H1 (cell line): Measurements from ENCODE around the gene S100A14. TPM values are rescaled to one million over a fixed set of nuclear protein-coding genes. Genes with fewer than 3 reads are reported as not detected.

ENCODE experiments used
- CTCF ChIA-PET: fragments of 300-600 bp; sonication (Branson Sonifier 250); formaldehyde crosslinking; loops from one replicate; lab custom pipeline; 2021; ENCODE audit not compliant: partially characterized antibody; lab: Charles Lee
- POLR2A ChIA-PET: fragments of 300-600 bp; sonication (Branson Sonifier 250); formaldehyde crosslinking; loops from one replicate; lab custom pipeline; 2021; ENCODE audit warnings: inconsistent platforms; ENCODE audit not compliant: partially characterized antibody; lab: Charles Lee
- DNase-seq, 2 experiments: peaks; one replicate each; pipeline versions ENCODE4 v3.0.0 to v3.0.0-alpha.2; 2010 to 2022; ENCODE audit warnings: low spot score in 2 of 2, low read depth in 1 of 2, mixed read lengths in 1 of 2
- FAIRE-seq: peaks from 2 replicates; lab custom pipeline; 2011; peaks lifted over from hg19 to GRCh38; lab: Jason Lieb, UNC
- H2AFZ ChIP-seq: 2 replicates; pipeline ENCODE4 v1.8.1; 2012; ENCODE audit warnings: low read length, inconsistent platforms
- H2AK5ac ChIP-seq: 2 replicates; pipeline ENCODE4 v1.6.1; 2013; ENCODE audit warnings: low read depth, low read length
- H2BK120ac ChIP-seq: replicated peaks from 2 replicates; pipeline ENCODE3; 2013; ENCODE audit warnings: low read depth, low read length, inconsistent platforms
- H2BK12ac ChIP-seq: 2 replicates; pipeline ENCODE4 v1.6.1; 2013; ENCODE audit warnings: low read depth, low read length
- H2BK15ac ChIP-seq: 2 replicates; pipeline ENCODE4 v1.6.1; 2013; ENCODE audit warnings: low read length
- H2BK20ac ChIP-seq: 2 replicates; pipeline ENCODE4 v1.6.1; 2013; ENCODE audit warnings: low read length
- H2BK5ac ChIP-seq: 2 replicates; pipeline ENCODE4 v1.6.1; 2013; ENCODE audit warnings: low read depth, low read length
- H3K14ac ChIP-seq: 2 replicates; pipeline ENCODE4 v1.6.1; 2013; ENCODE audit warnings: inconsistent platforms; ENCODE audit not compliant: insufficient read length
- H3K18ac ChIP-seq: 2 replicates; pipeline ENCODE4 v1.6.1; 2013; ENCODE audit warnings: low read length; ENCODE audit errors: extremely low read depth
- H3K23ac ChIP-seq: 2 replicates; pipeline ENCODE4 v1.6.1; 2013; ENCODE audit warnings: inconsistent platforms; ENCODE audit not compliant: insufficient read length
- H3K23me2 ChIP-seq: 2 replicates; pipeline ENCODE4 v1.6.1; 2013; ENCODE audit warnings: low read depth, low read length
- H3K27ac ChIP-seq: 2 replicates; pipeline ENCODE4 v1.6.1; 2011; ENCODE audit warnings: low read depth, low read length, inconsistent platforms
- H3K27me3 ChIP-seq, 4 experiments: replicated peaks in 1 of 4; 1 replicate in 1 of 4; 2 replicates in 3 of 4; pipeline versions ENCODE4 v1.6.1 to v1.8.1; 2011 to 2013; ENCODE audit warnings: low read length in 3 of 4, mild to moderate bottlenecking in 3 of 4, inconsistent platforms in 2 of 4, mixed read lengths in 2 of 4, moderate library complexity in 1 of 4; ENCODE audit not compliant: control insufficient read depth in 3 of 4, insufficient read depth in 3 of 4; ENCODE audit errors: extremely low read depth in 1 of 4
- H3K36me3 ChIP-seq, 4 experiments: 2 replicates each; pipeline versions ENCODE4 v1.6.1 to v1.8.1; 2011 to 2013; ENCODE audit warnings: mild to moderate bottlenecking in 4 of 4, low read length in 3 of 4, moderate library complexity in 2 of 4, control low read depth in 1 of 4, inconsistent platforms in 1 of 4; ENCODE audit not compliant: insufficient read depth in 4 of 4, control insufficient read depth in 2 of 4
- H3K4ac ChIP-seq: replicated peaks from 2 replicates; pipeline ENCODE3; 2013; ENCODE audit warnings: low read length, low read depth, mixed read lengths, inconsistent platforms; ENCODE audit not compliant: insufficient read length
- H3K4me1 ChIP-seq, 4 experiments: replicated peaks in 1 of 4; 1 replicate in 1 of 4; 2 replicates in 3 of 4; pipeline versions ENCODE4 v1.6.1 to v1.8.1; 2011 to 2013; ENCODE audit warnings: low read length in 3 of 4, inconsistent platforms in 2 of 4, mixed read lengths in 1 of 4; ENCODE audit not compliant: insufficient read depth in 4 of 4, control insufficient read depth in 3 of 4
- H3K4me2 ChIP-seq, 2 experiments: 2 replicates each; pipeline versions ENCODE4 v1.6.1 to v1.8.1; 2011 to 2013; ENCODE audit warnings: low read depth in 2 of 2, low read length in 2 of 2, control low read depth in 1 of 2, inconsistent platforms in 1 of 2, mild to moderate bottlenecking in 1 of 2; ENCODE audit not compliant: insufficient read depth in 1 of 2
- H3K4me3 ChIP-seq, 4 experiments: fragments of 200-600, 300-600 bp in 1 of 4; sonication (generic), shearing (Covaris generic), sonication (Bioruptor Twin) in 1 of 4; 2 replicates each; pipeline versions ENCODE4 v1.5.1 to v1.8.1; 2011 to 2016; ENCODE audit warnings: low read length in 4 of 4, low read depth in 3 of 4, control low read depth in 2 of 4, inconsistent platforms in 2 of 4, mild to moderate bottlenecking in 2 of 4, mixed read lengths in 1 of 4, moderate library complexity in 1 of 4; ENCODE audit not compliant: insufficient read depth in 2 of 4; ENCODE audit errors: extremely low read depth in 1 of 4
- H3K56ac ChIP-seq: replicated peaks from 2 replicates; pipeline ENCODE3; 2013; ENCODE audit warnings: low read depth, mild to moderate bottlenecking, mixed read lengths, low read length, inconsistent platforms; ENCODE audit not compliant: insufficient read length
- H3K79me1 ChIP-seq: 2 replicates; pipeline ENCODE4 v1.6.1; 2013; ENCODE audit warnings: low read depth, low read length, control low read depth
- H3K79me2 ChIP-seq, 2 experiments: 2 replicates each; pipeline versions ENCODE4 v1.6.1 to v1.8.1; 2012 to 2013; ENCODE audit warnings: low read length in 2 of 2, mild to moderate bottlenecking in 2 of 2, inconsistent platforms in 1 of 2; ENCODE audit not compliant: insufficient read depth in 2 of 2, control insufficient read depth in 1 of 2
- H3K9ac ChIP-seq, 4 experiments: replicated peaks in 1 of 4; 1 replicate in 1 of 4; 2 replicates in 3 of 4; pipeline versions ENCODE4 v1.6.1 to v1.8.1; 2011 to 2013; ENCODE audit warnings: low read depth in 3 of 4, low read length in 3 of 4, control low read depth in 2 of 4, mild to moderate bottlenecking in 2 of 4, moderate library complexity in 2 of 4, inconsistent platforms in 1 of 4; ENCODE audit errors: extremely low read depth in 1 of 4
- H3K9me3 ChIP-seq, 2 experiments: 2 replicates each; pipeline versions ENCODE4 v1.6.1 to v1.8.1; 2012 to 2013; ENCODE audit warnings: mild to moderate bottlenecking in 2 of 2, moderate library complexity in 2 of 2, control low read depth in 1 of 2, inconsistent platforms in 1 of 2, low read depth in 1 of 2, low read length in 1 of 2, mixed read lengths in 1 of 2; ENCODE audit not compliant: insufficient read depth in 2 of 2
- H4K20me1 ChIP-seq, 2 experiments: replicated peaks in 1 of 2; 2 replicates each; pipeline versions ENCODE3 to v1.8.1; 2011 to 2013; ENCODE audit warnings: inconsistent platforms in 2 of 2, low read length in 2 of 2, mild to moderate bottlenecking in 1 of 2; ENCODE audit not compliant: insufficient read depth in 2 of 2, control insufficient read depth in 1 of 2
- H4K5ac ChIP-seq: 2 replicates; pipeline ENCODE4 v1.6.1; 2013; ENCODE audit warnings: low read length, low read depth, mixed read lengths, inconsistent platforms; ENCODE audit not compliant: insufficient read length
- H4K8ac ChIP-seq: 2 replicates; pipeline ENCODE4 v1.8.0; 2013; ENCODE audit warnings: mild to moderate bottlenecking, moderate library complexity, low read length, inconsistent platforms; ENCODE audit not compliant: insufficient read depth; ENCODE audit errors: extremely low read depth
- H4K91ac ChIP-seq: replicated peaks from 2 replicates; pipeline ENCODE3; 2013; ENCODE audit warnings: low read length, mixed read lengths, inconsistent platforms; ENCODE audit not compliant: insufficient read length
- BRCA1 ChIP-seq: IDR thresholded peaks from 2 replicates; pipeline ENCODE4 v1.6.1; 2012; ENCODE audit warnings: low read depth, low read length, improper control_type of control experiment
- CBX5 ChIP-seq: fragments of 300-800, 300-1000 bp; sonication (generic); IDR thresholded peaks from 2 replicates; pipeline ENCODE4 v1.7.1; 2016; ENCODE audit warnings: antibody characterized with exemption, low read length, low read depth
- CEBPB ChIP-seq: IDR thresholded peaks from 2 replicates; pipeline ENCODE4 v1.6.1; 2012; ENCODE audit warnings: low read depth, low read length
- CHD1 ChIP-seq: IDR thresholded peaks from 2 replicates; pipeline ENCODE4 v1.6.1; 2012; ENCODE audit warnings: low read depth, low read length, improper control_type of control experiment
- EP300 ChIP-seq, 2 experiments: IDR thresholded peaks; 1 replicate in 1 of 2; 2 replicates in 1 of 2; pipeline ENCODE4 v1.6.1; 2011 to 2012; ENCODE audit warnings: low read depth in 2 of 2, low read length in 2 of 2, mild to moderate bottlenecking in 2 of 2, borderline replicate concordance in 1 of 2, inconsistent platforms in 1 of 2, moderate library complexity in 1 of 2
- GTF2F1 ChIP-seq: IDR thresholded peaks from 2 replicates; pipeline ENCODE4 v1.6.1; 2012; ENCODE audit warnings: low read depth, low read length, improper control_type of control experiment, borderline replicate concordance
- NANOG ChIP-seq: IDR thresholded peaks from 2 replicates; pipeline ENCODE4 v1.6.1; 2011; ENCODE audit warnings: low read length, low read depth, mild to moderate bottlenecking, inconsistent platforms; ENCODE audit not compliant: insufficient read depth, poor library complexity, severe bottlenecking
- PHF8 ChIP-seq: fragments of 200-600 bp; sonication (generic); conservative IDR thresholded peaks from 2 replicates; pipeline ENCODE4 v1.7.1; 2012; ENCODE audit warnings: low read depth, mild to moderate bottlenecking, inconsistent platforms, low read length, moderate library complexity
- RBBP5 ChIP-seq: IDR thresholded peaks from 2 replicates; pipeline ENCODE4 v1.7.1; 2012; ENCODE audit warnings: low read depth, mild to moderate bottlenecking, inconsistent platforms, low read length, moderate library complexity, borderline replicate concordance
- RFX5 ChIP-seq: IDR thresholded peaks from 2 replicates; pipeline ENCODE4 v1.6.1; 2011; ENCODE audit warnings: low read depth, low read length, improper control_type of control experiment, borderline replicate concordance
- SP1 ChIP-seq: IDR thresholded peaks from 2 replicates; pipeline ENCODE4 v1.6.1; 2011; ENCODE audit warnings: low read depth, low read length
- TAF7 ChIP-seq: optimal IDR thresholded peaks from 2 replicates; pipeline ENCODE3; 2011; ENCODE audit warnings: low read depth, mild to moderate bottlenecking, inconsistent platforms, low read length, moderate library complexity, borderline replicate concordance
- YY1 ChIP-seq: IDR thresholded peaks from 2 replicates; pipeline ENCODE4 v1.6.1; 2011; ENCODE audit warnings: low read depth, mild to moderate bottlenecking, low read length
- WGBS, 2 experiments: shearing (Covaris generic) in 1 of 2; methylation state at CpG; one replicate each; pipeline versions ENCODE4 v1.1.6 to v1.1.7; 2013 to 2015; ENCODE audit warnings: low lambda C conversion rate in 2 of 2, mixed read lengths in 2 of 2, inconsistent platforms in 1 of 2, low coverage in 1 of 2, missing lambda C conversion rate in 1 of 2; ENCODE audit not compliant: insufficient replicate concordance in 2 of 2, insufficient coverage in 1 of 2, insufficient read length in 1 of 2; ENCODE audit errors: extremely low coverage in 1 of 2, missing lambda C conversion rate in 1 of 2; 5-methylcytosine and 5-hydroxymethylcytosine counted together
- polyA plus RNA-seq, 7 experiments: library from polyadenylated mRNA; depleted of rRNA in 3 of 7; stranded (reverse) in 5 of 7; unstranded in 2 of 7; fragments of >200 nt in 5 of 7; fragments of 200-250 nt in 2 of 7; gene quantifications; 1 replicate in 5 of 7; 2 replicates in 1 of 7; 4 replicates in 1 of 7; pipeline versions ENCODE4 v1.2.1 to v1.2.3, GENCODE V29; 2011 to 2013; ENCODE audit warnings: missing spikeins in 2 of 7, mixed read lengths in 2 of 7
- total RNA-seq: library from RNA; stranded (reverse); fragmentation: NEBNext Ultra II Directional; extraction: Animal tissue kit (Norgen Biotek cat#: 25700); gene quantifications from 2 replicates; pipeline ENCODE4 v1.2.1, GENCODE V29; 2021

S100A14 gene
- total and polyA plus RNA-seq, 2 of the 8 experiments (the other 6 are each of a cell fraction or from before 2014, with no cell fraction given), result 1.4 to 5.3 TPM

- no peak overlapping the region for H2BK120ac ChIP-seq
- H3K27ac ChIP-seq, result no peak overlapping the region
- no peaks in the 10 kb centered on the region for H3K79me1 ChIP-seq
- H4K5ac ChIP-seq, result no peak overlapping the region
- H4K8ac ChIP-seq, result no peak overlapping the region
- no peak overlapping the region for H3K4me3 ChIP-seq
- no peak overlapping the region for H3K9ac ChIP-seq
- H3K4me1 ChIP-seq, result peaks cover 0 to 1% (median 0%) of the 10 kb centered on the region in 4 experiments; a peak in 1 of 7 replicates
- no peak overlapping the region for H3K18ac ChIP-seq
- no peaks in the 10 kb centered on the region for H3K36me3 ChIP-seq
- H3K4ac ChIP-seq, result no peak overlapping the region
- POLR2A ChIA-PET, result interaction anchor here (0.8 to 2.2 kb wide), 5 partner anchors 10 to 80 kb away, joined by 3 to 20 read pairs (median 3); partner anchors contain the start of gene CHTOP
- no peak overlapping the region for H3K4me2 ChIP-seq
- H4K20me1 ChIP-seq, result no peaks in the 10 kb centered on the region
- H3K79me2 ChIP-seq, result no peaks in the 10 kb centered on the region
- DNase-seq (no peak), FAIRE-seq (no peak)
- H3K14ac ChIP-seq, result no peak overlapping the region
- H3K9me3 ChIP-seq, result no peaks in the 10 kb centered on the region
- H2BK12ac ChIP-seq, result no peak overlapping the region
- H2AK5ac ChIP-seq, result no peak overlapping the region
- H2BK20ac ChIP-seq, result no peak overlapping the region
- no peak overlapping the region for H2BK5ac ChIP-seq
- no peaks in the 10 kb centered on the region for H3K23me2 ChIP-seq
- no peak overlapping the region for H2BK15ac ChIP-seq
- H3K23ac ChIP-seq, result no peak overlapping the region
- no peaks in the 10 kb centered on the region for H3K27me3 ChIP-seq
- H4K91ac ChIP-seq, result no peak overlapping the region
- H2AFZ ChIP-seq, result no peak overlapping the region
- no peak overlapping the region for H3K56ac ChIP-seq
- WGBS, 2 experiments, result 89% methylated on average over 3 of the region's 3 CpGs; no CpG with 5 or more reads in 1 of the 2 experiments
- CTCF ChIA-PET, result interaction anchor here (0.6 to 2.5 kb wide), 7 partner anchors 15 to 299 kb away, joined by 3 to 9 read pairs (median 5); partner anchors contain the start of genes NPR1, S100A1 and S100A13
- no peak for TF ChIP-seq NANOG
- TF ChIP-seq CBX5, result no peak
- TF ChIP-seq TAF7, result no peak
- no peak for TF ChIP-seq YY1
- no peak for TF ChIP-seq SP1
- no peak for TF ChIP-seq CEBPB
- no peak for TF ChIP-seq CHD1
- TF ChIP-seq PHF8, result no peak
- no peak for TF ChIP-seq GTF2F1
- no peak for TF ChIP-seq EP300 (IDR thresholded peaks at IDR 0.05; ENCODE audit: borderline replicate concordance in 1 of 2, low read depth in 2 of 2, low read length in 2 of 2)
- no peak for TF ChIP-seq RFX5
- TF ChIP-seq BRCA1, result no peak
- no peak for TF ChIP-seq RBBP5
Measured at GRCh38 chr1:153652805-153653500, 36.8 kb upstream of the S100A14 start.
